ENCODE measurements around the gene IFITM10. TPM values are rescaled to one million over a fixed set of nuclear protein-coding genes. Genes with fewer than 3 reads are reported as not detected.
A peak's percentile ranks its signal among the peaks of the same experiment; 100 is the strongest.

Gene IFITM10
- total and polyA plus RNA-seq, 9 of the 15 experiments (the other 6 are each of a cell fraction or from before 2014, with no cell fraction given) = 0.08 to 0.13 (median 0.09) TPM; not detected in 6

DNA sequence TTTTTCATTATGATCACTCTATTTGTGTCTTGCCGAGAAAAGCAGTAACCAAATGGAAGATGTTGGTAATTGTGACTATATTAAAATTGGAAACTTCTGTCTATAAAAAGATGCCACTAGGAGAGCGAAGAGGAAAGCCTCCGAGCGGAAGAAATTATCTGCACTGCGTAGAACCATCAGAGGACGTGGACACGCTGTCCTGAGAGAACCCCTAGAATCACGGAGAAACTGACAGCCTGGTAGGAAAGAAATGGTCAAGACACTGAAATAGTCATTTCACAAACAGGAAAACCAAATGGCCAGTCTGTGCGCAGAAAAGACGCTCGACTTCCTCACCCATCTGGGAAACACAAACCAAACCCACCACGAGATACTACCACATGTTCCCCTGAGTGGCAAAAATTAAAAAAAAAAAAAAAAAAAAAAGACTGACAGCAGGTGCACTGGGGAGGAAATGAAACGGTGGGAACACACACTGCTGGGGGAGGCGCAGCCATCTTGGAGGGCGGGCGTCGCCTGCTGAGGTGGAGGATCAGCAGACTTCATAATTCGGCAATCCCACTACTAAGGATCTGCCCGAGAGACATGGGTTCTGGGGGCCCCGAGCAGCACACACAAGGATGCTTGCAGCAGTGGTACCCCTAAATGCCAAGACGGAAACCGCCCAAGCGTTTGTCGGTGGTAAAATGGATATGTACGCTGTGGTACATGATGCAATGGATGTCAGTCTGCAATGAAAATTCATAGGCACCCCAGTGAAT is 21.3 kb downstream of the IFITM10 start (continued):
- TF ChIP-seq CREB3L1 (IDR thresholded peaks at IDR 0.05; ENCODE audit: borderline replicate concordance, low read depth) = no peak
- TF ChIP-seq CXXC5 (CRISPR knock-in tag; IDR thresholded peaks at IDR 0.05) = 0 out of 2 replicates have a peak, but pooled peaks have one; percentile 19
- peak; percentile 65 for TF ChIP-seq JUND (IDR thresholded peaks at IDR 0.05; ENCODE audit: borderline replicate concordance, low read depth, low read length)
- no peak for TF ChIP-seq JUND (tag; IDR thresholded peaks at IDR 0.05; ENCODE audit: borderline replicate concordance, low read depth, low read length)
- peak; percentile 86 for TF ChIP-seq ATF3 (IDR thresholded peaks at IDR 0.05)
- no peak for TF ChIP-seq ATF3 (CRISPR knock-in tag; conservative IDR thresholded peaks at IDR 0.05)

- Histone ChIP-seq H3K27me3 (ENCODE audit: control insufficient read depth in 2 of 2, insufficient read depth in 2 of 2, low read length in 2 of 2) (peaks cover 24 to 62% of the 10 kb centered on the region in 2 experiments), H2AFZ (ENCODE audit: low read depth, low read length) (no peak overlapping the region), H4K20me1 (replicated peaks; ENCODE audit: control insufficient read depth, insufficient read depth, low read length) (no peaks in the 10 kb centered on the region), H3K79me2 (ENCODE audit: control insufficient read depth, insufficient read depth, low read length) (no peaks in the 10 kb centered on the region), H3K4me2 (ENCODE audit: insufficient read depth, low read length) (no peak overlapping the region), H3K4me1 (replicated peaks in 1 of 2; ENCODE audit: control insufficient read depth in 2 of 2, insufficient read depth in 2 of 2, low read length in 2 of 2) (no peaks in the 10 kb centered on the region; a peak in 2 of 5 replicates), H3K9me1 (ENCODE audit: control insufficient read depth, insufficient read depth, low read length) (no peaks in the 10 kb centered on the region), H3K9me3 (replicated peaks; ENCODE audit: control insufficient read depth, insufficient read depth, low read depth, low read length) (peaks cover 7% of the 10 kb centered on the region; the same call in 1 of the 2 replicates), H3K9ac (ENCODE audit: insufficient read depth in 1 of 2, low read depth in 2 of 2, low read length in 2 of 2) (no peak overlapping the region), H3K27ac (ENCODE audit: extremely low read depth, low read depth, low read length) (no peak overlapping the region), H3K36me3 (ENCODE audit: control insufficient read depth, insufficient read depth, low read length) (no peaks in the 10 kb centered on the region), H3K4me3 (no peak overlapping the region)
- WGBS (ENCODE audit: insufficient coverage, low coverage, missing lambda C conversion rate) = 0% methylated on average over 4 of the region's 4 CpGs
- ChIA-PET CTCF (ENCODE audit: low intra/inter-chr PET ratio) (no interaction called here), POLR2A (interaction anchor here (0.7 kb wide), 1 partner anchor 9 kb away, joined by 4 read pairs; no protein-coding TSS in a partner anchor)
- no peak for FAIRE-seq
- DNase-seq (ENCODE audit: extremely low read depth in 1 of 4, low spot score in 3 of 4) = no peak
- ATAC-seq = no peak
- intact Hi-C loops (cut with micrococcal nuclease) = no loop called here
- no TSS peak for BruUV-seq (replicated peaks)
- in situ Hi-C loops (cut with MboI) = loop anchor here (5.0 kb wide), 1 partner anchor 34 kb away; the partner anchor contains the start of gene CTSD
- no peak for TF ChIP-seq ZNF384 (IDR thresholded peaks at IDR 0.05; ENCODE audit: low read depth, low read length)
- TF ChIP-seq BRF1 (IDR thresholded peaks at IDR 0.05; ENCODE audit: borderline replicate concordance, extremely low read depth, insufficient read length) = no peak
- no peak for TF ChIP-seq CEBPG (CRISPR knock-in tag; IDR thresholded peaks at IDR 0.05)
- TF ChIP-seq CEBPG (tag; conservative IDR thresholded peaks at IDR 0.05 in 1 of 2, IDR thresholded peaks at IDR 0.05 in 1 of 2) = no peak
- TF ChIP-seq RBM15 (IDR thresholded peaks at IDR 0.05; ENCODE audit: insufficient read depth, low read length) = no peak
- no peak for TF ChIP-seq NONO (IDR thresholded peaks at IDR 0.05; ENCODE audit: low read depth in 2 of 2, low read length in 1 of 2)
- no peak for TF ChIP-seq RBFOX2 (IDR thresholded peaks at IDR 0.05; ENCODE audit: low read depth, low read length)
- TF ChIP-seq, protein P1, sequence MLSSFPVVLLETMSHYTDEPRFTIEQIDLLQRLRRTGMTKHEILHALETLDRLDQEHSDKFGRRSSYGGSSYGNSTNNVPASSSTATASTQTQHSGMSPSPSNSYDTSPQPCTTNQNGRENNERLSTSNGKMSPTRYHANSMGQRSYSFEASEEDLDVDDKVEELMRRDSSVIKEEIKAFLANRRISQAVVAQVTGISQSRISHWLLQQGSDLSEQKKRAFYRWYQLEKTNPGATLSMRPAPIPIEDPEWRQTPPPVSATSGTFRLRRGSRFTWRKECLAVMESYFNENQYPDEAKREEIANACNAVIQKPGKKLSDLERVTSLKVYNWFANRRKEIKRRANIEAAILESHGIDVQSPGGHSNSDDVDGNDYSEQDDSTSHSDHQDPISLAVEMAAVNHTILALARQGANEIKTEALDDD (IDR thresholded peaks at IDR 0.05) = no peak
- no peak for TF ChIP-seq ELK1 (CRISPR knock-in tag; IDR thresholded peaks at IDR 0.05)
These were observed 22.1 kb downstream of the IFITM10 start for GRCh38 chr11:1728301-1728700.

Data from K562 (cell line).